Non-pigmented ciliary epithelial cell (primary cell): ENCODE data around the gene SENP7.
"Not testable (repeated sequence)": the region's sequence is repeated elsewhere in the genome, so short reads cannot be mapped to it uniquely, and the experiment has no call there.

ENCODE experiments used
- DNase-seq: peaks from one replicate; pipeline ENCODE4 v3.0.0-alpha.2; 2010; ENCODE audit warnings: low read depth

The SENP7 gene, protein sequence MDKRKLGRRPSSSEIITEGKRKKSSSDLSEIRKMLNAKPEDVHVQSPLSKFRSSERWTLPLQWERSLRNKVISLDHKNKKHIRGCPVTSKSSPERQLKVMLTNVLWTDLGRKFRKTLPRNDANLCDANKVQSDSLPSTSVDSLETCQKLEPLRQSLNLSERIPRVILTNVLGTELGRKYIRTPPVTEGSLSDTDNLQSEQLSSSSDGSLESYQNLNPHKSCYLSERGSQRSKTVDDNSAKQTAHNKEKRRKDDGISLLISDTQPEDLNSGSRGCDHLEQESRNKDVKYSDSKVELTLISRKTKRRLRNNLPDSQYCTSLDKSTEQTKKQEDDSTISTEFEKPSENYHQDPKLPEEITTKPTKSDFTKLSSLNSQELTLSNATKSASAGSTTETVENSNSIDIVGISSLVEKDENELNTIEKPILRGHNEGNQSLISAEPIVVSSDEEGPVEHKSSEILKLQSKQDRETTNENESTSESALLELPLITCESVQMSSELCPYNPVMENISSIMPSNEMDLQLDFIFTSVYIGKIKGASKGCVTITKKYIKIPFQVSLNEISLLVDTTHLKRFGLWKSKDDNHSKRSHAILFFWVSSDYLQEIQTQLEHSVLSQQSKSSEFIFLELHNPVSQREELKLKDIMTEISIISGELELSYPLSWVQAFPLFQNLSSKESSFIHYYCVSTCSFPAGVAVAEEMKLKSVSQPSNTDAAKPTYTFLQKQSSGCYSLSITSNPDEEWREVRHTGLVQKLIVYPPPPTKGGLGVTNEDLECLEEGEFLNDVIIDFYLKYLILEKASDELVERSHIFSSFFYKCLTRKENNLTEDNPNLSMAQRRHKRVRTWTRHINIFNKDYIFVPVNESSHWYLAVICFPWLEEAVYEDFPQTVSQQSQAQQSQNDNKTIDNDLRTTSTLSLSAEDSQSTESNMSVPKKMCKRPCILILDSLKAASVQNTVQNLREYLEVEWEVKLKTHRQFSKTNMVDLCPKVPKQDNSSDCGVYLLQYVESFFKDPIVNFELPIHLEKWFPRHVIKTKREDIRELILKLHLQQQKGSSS

DNA sequence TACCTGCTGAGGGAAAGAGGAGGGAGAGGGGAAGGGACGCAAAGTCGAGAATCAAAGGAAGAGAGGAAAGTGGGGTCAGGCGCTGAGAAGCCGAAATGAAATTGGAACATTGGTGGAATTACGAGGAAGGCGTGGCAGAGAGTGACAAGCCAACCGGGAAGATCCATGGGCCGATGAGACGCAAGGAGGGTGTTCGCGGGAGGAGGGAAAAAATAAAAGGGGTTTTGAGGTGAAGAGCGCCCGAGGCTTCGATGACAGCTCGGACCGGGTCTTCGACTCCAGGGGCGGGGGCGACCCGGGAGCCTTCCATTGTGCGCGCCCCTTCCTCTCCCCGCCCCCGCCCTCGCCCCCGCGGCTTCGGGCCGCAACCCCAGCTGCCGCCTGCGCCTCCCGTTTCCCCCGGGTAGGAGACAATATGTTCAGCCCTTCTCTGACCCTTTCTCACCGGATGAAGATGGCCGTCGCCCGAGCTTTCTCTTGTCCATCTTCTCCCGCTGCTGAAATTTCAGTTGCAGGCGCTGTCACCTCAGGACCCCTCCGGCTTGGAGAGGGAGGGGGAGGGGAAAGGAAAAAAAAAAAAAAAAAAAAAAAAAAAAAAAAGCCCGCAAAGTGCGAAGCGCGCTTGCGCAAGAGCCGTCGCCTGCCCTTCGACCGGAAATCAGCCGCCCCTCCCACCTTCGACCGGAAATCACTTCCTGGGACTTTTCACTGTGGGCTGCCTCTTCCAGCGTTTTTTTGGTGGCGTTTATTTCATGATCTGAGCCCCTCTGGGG lies at the start of gene SENP7:
TSS of gene SENP7 (minus strand) at position 567 of the 773 bp plus-strand sequence. CDS start at position 485, 82 bp downstream.
- no peak for DNase-seq

GRCh38 chr3:101561630-101562328 lies 48.8 kb upstream of the SENP7 start, which contains the start of gene TRMT10C:
TRMT10C (plus strand) TSS chr3:101561868; CDS start chr3:101564782, 2,914 bp downstream.
- peak; percentile 67 for DNase-seq

DNA sequence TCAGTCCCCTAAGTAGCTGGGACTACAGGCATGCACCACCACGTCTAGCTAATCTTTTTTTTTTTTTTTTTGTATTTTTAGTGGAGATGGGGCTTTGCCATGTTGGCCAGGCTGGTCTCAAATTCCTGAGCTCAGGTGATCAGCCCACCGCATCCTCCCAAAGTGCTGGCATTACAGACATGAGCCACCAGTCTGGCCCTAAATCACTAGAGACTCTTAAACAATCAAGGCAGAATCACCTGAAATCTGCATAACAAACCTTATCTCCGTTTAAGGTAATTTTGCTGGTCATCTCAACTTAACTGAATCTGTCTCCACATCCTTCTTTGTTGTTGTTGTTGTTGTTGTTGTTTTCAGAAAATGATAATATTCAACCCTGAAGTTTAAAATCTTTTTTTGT lies 43.1 kb upstream of the SENP7 start:
- DNase-seq = no peak

GRCh38 chr3:101553381-101553780 lies 40.4 kb upstream of the SENP7 start:
- DNase-seq = not testable (repeated sequence)

- DNase-seq = not testable (repeated sequence)
Observed at GRCh38 chr3:101551359-101552081, 38.5 kb upstream of the SENP7 start.

DNA sequence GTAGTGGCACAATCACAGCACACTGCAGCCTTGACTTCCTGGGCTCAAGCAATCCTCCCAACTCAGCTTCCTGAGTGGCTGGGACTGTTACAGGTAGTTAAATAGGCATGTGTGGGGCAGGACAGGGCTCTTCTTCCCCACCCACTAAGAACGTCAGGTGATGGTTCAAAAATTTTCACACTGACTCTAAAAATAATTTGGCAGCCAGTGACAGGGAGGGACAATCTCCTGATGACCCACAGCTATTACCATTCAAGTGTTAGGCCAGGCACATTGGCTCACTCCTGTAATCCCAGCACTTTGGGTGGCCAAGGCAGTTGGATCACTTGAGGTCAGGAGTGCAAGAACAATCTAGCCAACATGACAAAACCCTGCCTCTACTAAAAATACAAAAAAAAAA lies 36.5 kb upstream of the SENP7 start:
- no peak for DNase-seq

DNA sequence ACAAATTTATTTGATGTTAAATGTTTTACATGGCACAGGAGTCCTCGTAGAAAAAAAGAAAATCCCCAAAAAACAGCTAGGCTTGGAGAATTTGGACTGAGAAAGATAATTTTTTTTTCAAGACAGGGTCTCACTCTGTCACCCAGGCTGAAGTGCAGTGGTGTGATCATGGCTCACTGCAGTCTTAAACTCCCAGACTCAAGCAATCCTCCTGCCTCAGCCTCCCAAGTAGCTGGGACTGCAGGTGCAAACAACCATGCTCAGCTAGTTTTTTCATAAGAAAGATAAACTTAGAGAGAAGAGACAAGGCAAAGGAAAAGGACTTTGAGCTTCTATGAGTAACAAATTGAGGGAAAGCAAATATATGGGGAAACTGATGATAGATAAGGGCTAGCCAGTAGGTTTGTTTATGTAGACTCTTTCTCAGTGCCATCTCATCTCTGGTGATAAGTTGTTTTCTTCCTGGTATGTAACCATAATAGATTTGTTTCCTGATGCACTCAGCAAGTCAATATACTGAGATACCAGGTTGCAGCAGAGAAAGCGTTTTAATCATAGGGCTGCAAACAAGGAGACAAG lies 35.6 kb upstream of the SENP7 start:
- DNase-seq = no peak

DNA sequence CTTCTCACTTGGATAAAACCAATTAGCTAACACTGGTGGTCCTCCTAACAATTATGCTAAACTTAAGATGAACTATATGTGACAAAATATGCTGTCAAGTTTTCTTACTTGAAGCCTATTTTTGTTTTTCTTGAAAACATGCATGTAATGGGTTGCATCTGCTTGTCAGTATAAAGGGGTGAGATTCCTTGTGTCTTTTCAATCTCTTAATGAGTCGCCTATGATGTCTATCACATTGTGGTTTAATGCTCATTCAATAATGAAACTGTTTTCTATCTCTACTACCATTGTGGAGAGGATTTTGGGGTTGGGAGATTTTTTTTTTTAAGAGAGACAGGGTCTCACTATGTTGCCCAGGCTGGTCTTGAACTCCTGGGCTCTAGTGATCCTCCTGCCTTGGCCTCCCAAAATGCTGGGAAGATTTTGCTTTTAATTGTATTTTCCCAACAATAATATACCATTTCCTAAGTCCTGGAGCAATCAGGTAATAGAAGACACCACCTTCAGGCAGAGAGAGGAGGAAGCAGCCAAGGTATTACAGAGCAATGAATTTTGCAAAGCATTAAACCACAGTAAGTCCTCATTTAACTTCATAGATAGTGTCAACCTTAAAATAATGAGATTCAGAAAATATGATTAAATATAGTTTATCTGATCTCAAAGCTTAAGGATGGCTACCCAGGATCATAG lies 31.3 kb upstream of the SENP7 start:
- DNase-seq = no peak

DNA sequence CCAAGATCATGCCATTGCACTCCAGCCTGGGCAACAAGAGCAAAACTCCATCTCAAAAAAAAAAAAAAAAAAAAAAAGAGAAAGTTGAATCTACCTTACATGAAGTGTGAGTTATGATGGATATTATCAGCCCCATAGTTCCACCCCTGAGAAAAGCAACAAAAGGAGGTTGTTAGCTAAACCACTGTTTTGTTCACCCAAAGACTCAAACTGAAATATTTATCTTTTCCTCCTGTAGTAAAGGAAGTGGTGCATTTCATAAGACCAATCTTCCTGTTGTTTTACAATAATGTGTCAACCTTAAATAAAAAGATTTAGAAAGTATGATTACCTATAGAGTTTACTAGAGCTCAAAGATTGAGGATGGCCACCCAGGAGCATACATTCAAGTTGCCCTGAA lies 29.9 kb upstream of the SENP7 start:
- no peak for DNase-seq

- not testable (repeated sequence) for DNase-seq
Observed at GRCh38 chr3:101536955-101537354, 23.9 kb upstream of the SENP7 start.

DNA sequence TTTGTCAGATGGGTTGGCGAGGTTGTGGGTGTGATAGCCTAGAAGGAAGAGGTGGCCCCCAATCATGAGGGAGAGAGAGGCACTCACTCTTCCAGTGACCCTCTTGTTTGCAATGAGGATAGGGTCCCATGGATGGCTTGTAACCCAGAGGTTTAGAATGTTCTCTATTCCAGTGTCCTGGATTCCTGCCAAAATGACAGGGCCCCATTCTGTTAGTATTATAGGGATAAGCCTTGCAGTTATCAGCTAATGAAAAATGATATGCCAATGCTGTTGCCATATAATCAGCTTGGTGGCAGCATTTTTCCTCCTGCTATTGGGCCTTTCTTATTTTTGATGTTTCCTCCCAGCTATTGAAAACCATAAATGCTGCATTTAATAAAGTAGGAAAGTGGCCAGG lies 23.3 kb upstream of the SENP7 start:
- no peak for DNase-seq

- no peak for DNase-seq
Observed at GRCh38 chr3:101535221-101535620, 22.2 kb upstream of the SENP7 start.

GRCh38 chr3:101533603-101533968 lies 20.6 kb upstream of the SENP7 start:
- DNase-seq = no peak

GRCh38 chr3:101532783-101533602 lies 20.0 kb upstream of the SENP7 start:
- no peak for DNase-seq

DNA sequence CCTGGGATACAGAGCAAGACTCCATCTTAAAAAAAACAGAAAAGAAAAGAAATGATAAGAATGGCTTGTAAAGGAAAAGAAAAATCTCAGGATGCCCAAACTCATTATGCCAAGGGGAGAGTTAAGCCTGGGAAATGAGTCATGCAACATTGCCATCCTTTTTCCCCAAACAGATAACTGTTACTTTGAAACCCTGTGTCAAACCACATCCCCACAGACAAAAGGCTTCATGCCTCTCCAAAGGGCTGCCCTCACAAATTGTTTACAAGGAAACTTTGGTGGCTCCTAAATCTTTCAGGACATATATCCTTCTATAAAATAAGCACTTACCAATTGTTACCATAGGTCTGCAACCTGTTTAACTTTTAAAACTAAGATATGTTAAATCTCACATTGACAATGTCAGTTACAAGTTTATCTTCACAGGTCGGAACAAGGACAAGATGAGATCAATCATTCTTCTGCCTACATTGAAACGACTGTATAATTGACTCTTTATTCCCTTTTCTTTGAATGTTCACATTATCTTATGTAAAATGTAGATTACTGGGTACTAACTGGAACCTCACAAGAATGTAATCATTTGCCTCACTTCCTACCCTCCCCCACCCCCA lies 18.6 kb upstream of the SENP7 start:
- no peak for DNase-seq

GRCh38 chr3:101530686-101531047 lies 17.7 kb upstream of the SENP7 start:
- DNase-seq = no peak

DNA sequence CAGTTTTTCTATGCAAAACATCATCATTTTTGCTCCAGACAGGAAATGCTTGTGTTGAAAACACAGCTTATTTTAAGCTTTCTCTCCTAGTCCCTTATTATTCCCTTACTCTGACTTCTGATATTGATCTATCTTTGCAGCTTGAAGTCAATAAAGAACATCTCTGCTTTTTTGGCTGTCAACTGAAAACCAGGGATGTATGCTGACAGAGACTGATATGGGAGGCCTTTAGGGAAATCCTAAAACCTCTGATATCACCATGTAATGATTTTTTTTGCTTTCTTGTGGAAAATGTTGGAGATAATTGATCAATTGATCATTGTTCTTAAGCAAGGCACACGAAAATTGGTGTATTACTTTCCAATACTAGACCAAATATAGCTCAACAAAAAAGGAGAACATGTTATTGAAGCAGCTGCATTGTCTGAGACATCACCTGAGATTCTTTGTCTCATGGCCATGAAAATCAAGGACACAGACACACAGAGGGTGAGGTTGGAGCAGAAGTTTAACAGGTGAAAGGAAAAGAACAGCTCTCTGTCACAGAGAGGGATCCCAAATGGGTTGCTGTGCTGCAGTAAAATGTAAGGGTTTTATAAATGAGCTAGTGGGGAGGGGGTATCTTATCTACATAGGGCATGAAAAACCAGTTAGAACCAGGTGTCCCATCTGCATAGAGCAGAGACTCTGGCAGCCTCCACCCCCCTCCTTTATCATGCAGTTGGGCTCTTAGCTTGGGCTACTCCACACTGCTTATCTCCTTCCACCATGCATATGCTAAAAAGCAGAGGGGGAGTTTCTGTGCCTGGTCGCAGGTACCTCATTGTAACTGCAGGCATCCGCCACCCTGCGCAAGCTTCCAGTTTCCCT lies 17.0 kb upstream of the SENP7 start:
- no peak for DNase-seq
